A549 treated with ZK216348 at 1 μM for 4 hours (cell line): ENCODE data around the gene DICER1. TPM values are rescaled to one million over a fixed set of nuclear protein-coding genes. Genes with fewer than 3 reads are reported as not detected.

Experiments used
- total RNA-seq: library from RNA; stranded (reverse); fragments of 200-300 nt; extraction: Qiagen RNA extraction; gene quantifications from 5 replicates; pipeline ENCODE4 v1.2.3, GENCODE V29; 2022; ENCODE audit warnings: low read depth

Gene DICER1, protein sequence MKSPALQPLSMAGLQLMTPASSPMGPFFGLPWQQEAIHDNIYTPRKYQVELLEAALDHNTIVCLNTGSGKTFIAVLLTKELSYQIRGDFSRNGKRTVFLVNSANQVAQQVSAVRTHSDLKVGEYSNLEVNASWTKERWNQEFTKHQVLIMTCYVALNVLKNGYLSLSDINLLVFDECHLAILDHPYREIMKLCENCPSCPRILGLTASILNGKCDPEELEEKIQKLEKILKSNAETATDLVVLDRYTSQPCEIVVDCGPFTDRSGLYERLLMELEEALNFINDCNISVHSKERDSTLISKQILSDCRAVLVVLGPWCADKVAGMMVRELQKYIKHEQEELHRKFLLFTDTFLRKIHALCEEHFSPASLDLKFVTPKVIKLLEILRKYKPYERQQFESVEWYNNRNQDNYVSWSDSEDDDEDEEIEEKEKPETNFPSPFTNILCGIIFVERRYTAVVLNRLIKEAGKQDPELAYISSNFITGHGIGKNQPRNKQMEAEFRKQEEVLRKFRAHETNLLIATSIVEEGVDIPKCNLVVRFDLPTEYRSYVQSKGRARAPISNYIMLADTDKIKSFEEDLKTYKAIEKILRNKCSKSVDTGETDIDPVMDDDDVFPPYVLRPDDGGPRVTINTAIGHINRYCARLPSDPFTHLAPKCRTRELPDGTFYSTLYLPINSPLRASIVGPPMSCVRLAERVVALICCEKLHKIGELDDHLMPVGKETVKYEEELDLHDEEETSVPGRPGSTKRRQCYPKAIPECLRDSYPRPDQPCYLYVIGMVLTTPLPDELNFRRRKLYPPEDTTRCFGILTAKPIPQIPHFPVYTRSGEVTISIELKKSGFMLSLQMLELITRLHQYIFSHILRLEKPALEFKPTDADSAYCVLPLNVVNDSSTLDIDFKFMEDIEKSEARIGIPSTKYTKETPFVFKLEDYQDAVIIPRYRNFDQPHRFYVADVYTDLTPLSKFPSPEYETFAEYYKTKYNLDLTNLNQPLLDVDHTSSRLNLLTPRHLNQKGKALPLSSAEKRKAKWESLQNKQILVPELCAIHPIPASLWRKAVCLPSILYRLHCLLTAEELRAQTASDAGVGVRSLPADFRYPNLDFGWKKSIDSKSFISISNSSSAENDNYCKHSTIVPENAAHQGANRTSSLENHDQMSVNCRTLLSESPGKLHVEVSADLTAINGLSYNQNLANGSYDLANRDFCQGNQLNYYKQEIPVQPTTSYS (N-terminal part only)
- total RNA-seq, result 18.7 to 22.9 TPM (median 19.9 TPM) in 5 replicates

GRCh38 chr14:95157327-95158189 lies at the start of gene DICER1:
TSS of gene DICER1 (minus strand) at chr14:95157529. CDS start at chr14:95133458, 24,071 bp downstream.

Other genes with a start within 250 kb of the DICER1 start
- gene CLMN, start 162.4 kb upstream of the DICER1 start, total RNA-seq, result 4.2 to 6.5 TPM (median 4.3 TPM) in 5 replicates